Colonic mucosa (tissue), 4 donors: ENCODE results near the gene WDR31. TPM values are rescaled to one million over a fixed set of nuclear protein-coding genes. Genes with fewer than 3 reads are reported as not detected.

Experiments used
- DNase-seq: peaks from one replicate; pipeline ENCODE4 v3.0.0-alpha.2; 2020
- H3K27ac ChIP-seq: fragments of 200-600 bp; one replicate; pipeline ENCODE4 v1.8.0; 2021
- H3K27me3 ChIP-seq: fragments of 200-600 bp; one replicate; pipeline ENCODE4 v1.8.0; 2021
- H3K36me3 ChIP-seq: fragments of 200-600 bp; one replicate; pipeline ENCODE4 v1.8.0; 2021
- H3K4me1 ChIP-seq: fragments of 200-600 bp; one replicate; pipeline ENCODE4 v1.8.0; 2021; ENCODE audit warnings: mild to moderate bottlenecking
- H3K4me3 ChIP-seq: fragments of 200-600 bp; one replicate; pipeline ENCODE4 v1.8.0; 2021
- H3K9ac ChIP-seq, 2 donors: one replicate each; pipeline ENCODE4 v1.7.0; 2013; ENCODE audit warnings: control low read depth in 2 of 2, low read depth in 2 of 2, low read length in 2 of 2
- H3K9me3 ChIP-seq: fragments of 200-600 bp; one replicate; pipeline ENCODE4 v1.8.0; 2021
- CTCF ChIP-seq: fragments of 200-600 bp; IDR thresholded peaks from one replicate; pipeline ENCODE4 v1.8.0; 2022; ENCODE audit warnings: antibody characterized with exemption, mild to moderate bottlenecking
- intact Hi-C: fragments of 100-400 bp; cut with DNase I; formaldehyde crosslinking; loops from one replicate; pipeline ENCODE4 v1.14.1; 2022
- total RNA-seq, 2 donors: library from RNA; stranded (reverse); fragmentation: NEBNext Ultra II Directional in 1 of 2; extraction: Animal tissue kit (Norgen Biotek cat#: 25700) in 1 of 2; gene quantifications; one replicate each; pipeline ENCODE4 v1.2.1, GENCODE V29; 2021
- donor health status: healthy.
- donor health status: DM: no; HTN: no; CAD: no.
- donor health status: DM: no; HTN: no; CAD: no.

WDR31 gene
- total RNA-seq, 2 donors from 2014 or later: 3.0 to 3.5 TPM

GRCh38 chr9:113313261-113313660 is 26.8 kb downstream of the WDR31 start:
- no peak for TF ChIP-seq CTCF
- Histone ChIP-seq H3K9me3 (no peaks in the 10 kb centered on the region), H3K27ac (no peak overlapping the region), H3K4me1 (no peaks in the 10 kb centered on the region), H3K9ac (no peak overlapping the region), H3K27me3 (no peaks in the 10 kb centered on the region), H3K4me3 (no peak overlapping the region), H3K36me3 (no peaks in the 10 kb centered on the region)
- no peak for DNase-seq
- intact Hi-C loops: loop anchor here (10.0 kb wide), 1 partner anchor 342 kb away; no protein-coding TSS in a partner anchor

- intact Hi-C loops: loop anchor here (2.0 to 10.0 kb wide), 2 partner anchors 91 to 343 kb away; no protein-coding TSS in a partner anchor
- Histone ChIP-seq H3K27ac (no peak overlapping the region), H3K9me3 (no peaks in the 10 kb centered on the region), H3K36me3 (no peaks in the 10 kb centered on the region), H3K4me3 (no peak overlapping the region), H3K4me1 (no peaks in the 10 kb centered on the region), H3K27me3 (no peaks in the 10 kb centered on the region), H3K9ac (no peak overlapping the region)
- no peak for DNase-seq
- TF ChIP-seq CTCF: no peak
Measured at GRCh38 chr9:113311961-113312360, 28.1 kb downstream of the WDR31 start.

GRCh38 chr9:113310538-113310937 is 29.5 kb downstream of the WDR31 start:
- Histone ChIP-seq H3K36me3 (no peaks in the 10 kb centered on the region), H3K9me3 (no peaks in the 10 kb centered on the region), H3K9ac (no peak overlapping the region), H3K4me3 (no peak overlapping the region), H3K27ac (no peak overlapping the region), H3K4me1 (no peaks in the 10 kb centered on the region), H3K27me3 (no peaks in the 10 kb centered on the region)
- TF ChIP-seq CTCF: no peak
- intact Hi-C loops: loop anchor here (2.0 to 10.0 kb wide), 2 partner anchors 92 to 344 kb away; no protein-coding TSS in a partner anchor
- no peak for DNase-seq

- peak; percentile 63 for TF ChIP-seq CTCF
- intact Hi-C loops: no loop called here
- H3K4me3 ChIP-seq: no peak overlapping the region
Measured at GRCh38 chr9:113309204-113309813, 30.8 kb downstream of the WDR31 start.

GRCh38 chr9:113307396-113307975 is 32.6 kb downstream of the WDR31 start:
- Histone ChIP-seq H3K9ac (no peak overlapping the region), H3K4me3 (no peak overlapping the region), H3K27ac (no peak overlapping the region), H3K27me3 (no peaks in the 10 kb centered on the region), H3K4me1 (no peaks in the 10 kb centered on the region), H3K36me3 (no peaks in the 10 kb centered on the region), H3K9me3 (no peaks in the 10 kb centered on the region)
- TF ChIP-seq CTCF: no peak
- intact Hi-C loops: no loop called here
- DNase-seq: no peak

More at GRCh38 chr9:113309204-113309813, 30.8 kb downstream of the WDR31 start:
- Histone ChIP-seq H3K36me3 (no peaks in the 10 kb centered on the region), H3K9ac (no peak overlapping the region), H3K4me1 (no peaks in the 10 kb centered on the region), H3K27ac (no peak overlapping the region), H3K27me3 (no peaks in the 10 kb centered on the region), H3K9me3 (no peaks in the 10 kb centered on the region)
- peak; percentile 58 for DNase-seq
